A204.1 (cell line): ENCODE data around the gene TTC23L.
A peak's percentile ranks its signal among the peaks of the same experiment; 100 is the strongest.
"Not testable (repeated sequence)": the region's sequence is repeated elsewhere in the genome, so short reads cannot be mapped to it uniquely, and the experiment has no call there.

Experiments used
- FAIRE-seq: peaks from 2 replicates; lab custom pipeline; 2012; peaks lifted over from hg19 to GRCh38; lab: Jason Lieb, UNC

Gene TTC23L

DNA sequence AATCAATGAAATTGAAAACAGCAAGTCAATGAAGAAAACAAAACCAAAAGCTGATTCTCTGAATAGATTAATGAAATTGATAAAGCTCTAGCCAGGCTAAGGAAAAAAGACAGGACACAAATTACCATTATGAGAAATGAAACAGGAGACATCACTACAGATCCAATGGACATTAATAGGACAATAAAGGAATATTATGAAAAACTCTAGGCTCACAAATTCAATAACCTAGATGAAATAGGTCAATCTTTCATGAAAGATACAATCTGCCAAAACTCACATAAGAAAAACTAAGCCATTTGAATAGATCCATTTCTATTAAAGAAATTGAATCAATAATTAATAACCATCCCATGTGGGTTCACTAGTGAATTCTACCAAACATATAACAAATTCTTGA lies 37.3 kb downstream of the TTC23L start:
- no peak for FAIRE-seq

DNA sequence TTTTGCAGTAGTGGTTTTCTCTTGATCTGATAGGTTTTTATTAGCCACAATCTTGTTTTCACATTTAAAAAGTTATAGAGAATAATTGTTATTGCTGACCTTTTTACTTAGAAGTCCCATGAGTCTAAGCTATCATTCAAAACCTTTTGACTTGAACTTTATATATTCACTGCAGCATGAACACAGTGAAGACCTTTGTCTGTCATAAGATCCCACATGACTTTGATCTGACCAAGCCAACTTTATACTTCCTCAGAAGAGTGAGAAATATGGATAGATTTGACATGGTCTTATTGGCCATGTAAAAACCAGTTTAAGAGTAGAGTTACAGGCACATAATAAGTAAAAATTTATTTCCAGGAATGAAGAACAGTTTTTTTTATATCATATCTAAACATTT lies 42.3 kb downstream of the TTC23L start:
- no peak for FAIRE-seq

DNA sequence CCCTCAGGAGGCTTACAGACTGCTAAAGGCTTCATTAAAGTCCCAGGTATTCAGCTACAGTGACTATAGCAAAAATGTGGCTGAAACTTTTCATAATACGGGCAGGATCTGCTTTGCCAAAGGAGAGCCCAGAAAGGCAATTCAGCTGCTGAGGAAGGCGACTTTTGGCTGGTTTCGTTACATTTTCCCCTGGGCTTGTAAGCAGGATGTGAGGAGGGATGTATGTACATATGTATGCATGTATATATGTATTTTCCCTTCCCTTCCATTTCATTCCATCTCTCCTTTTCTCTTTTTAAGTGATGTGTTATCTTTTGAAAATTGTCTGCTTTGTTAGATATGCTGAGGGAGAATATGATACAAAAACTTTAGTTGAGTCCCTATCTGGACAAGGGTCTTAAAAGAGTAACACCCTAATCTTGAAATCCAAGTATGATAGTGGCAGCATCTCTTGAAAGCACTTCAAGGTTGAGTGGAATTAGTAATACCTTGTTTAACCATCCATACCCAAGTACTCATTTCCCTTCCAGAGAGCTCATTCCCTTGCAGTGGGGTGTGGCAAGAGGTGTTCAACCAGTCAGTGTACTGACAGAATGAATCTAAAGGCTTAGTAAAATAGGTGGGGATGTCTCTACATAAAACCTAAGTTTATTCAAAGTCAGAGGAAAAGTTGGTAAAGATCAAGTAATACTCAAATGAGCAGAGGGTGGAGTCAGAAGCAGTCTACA lies 47.6 kb downstream of the TTC23L start:
- FAIRE-seq, result no peak

DNA sequence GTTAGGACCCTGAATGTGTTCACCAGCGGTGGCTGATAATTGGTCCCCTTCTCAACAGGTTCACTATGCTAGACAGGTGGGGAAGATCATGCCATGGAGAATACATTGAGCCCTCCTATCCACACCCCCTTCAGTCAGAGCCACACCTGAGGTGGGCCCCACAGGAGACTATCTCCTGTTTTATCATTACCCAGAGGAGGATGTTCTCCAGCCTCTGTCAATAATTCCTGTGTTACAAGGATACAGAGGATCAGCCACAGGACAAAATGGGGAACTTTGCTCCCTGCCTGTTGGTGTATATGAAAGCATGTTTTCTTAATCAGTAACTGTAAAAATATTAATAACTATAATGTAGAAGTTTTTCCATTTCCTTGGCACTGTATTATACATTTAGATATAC lies 50.4 kb downstream of the TTC23L start:
- FAIRE-seq, result no peak

DNA sequence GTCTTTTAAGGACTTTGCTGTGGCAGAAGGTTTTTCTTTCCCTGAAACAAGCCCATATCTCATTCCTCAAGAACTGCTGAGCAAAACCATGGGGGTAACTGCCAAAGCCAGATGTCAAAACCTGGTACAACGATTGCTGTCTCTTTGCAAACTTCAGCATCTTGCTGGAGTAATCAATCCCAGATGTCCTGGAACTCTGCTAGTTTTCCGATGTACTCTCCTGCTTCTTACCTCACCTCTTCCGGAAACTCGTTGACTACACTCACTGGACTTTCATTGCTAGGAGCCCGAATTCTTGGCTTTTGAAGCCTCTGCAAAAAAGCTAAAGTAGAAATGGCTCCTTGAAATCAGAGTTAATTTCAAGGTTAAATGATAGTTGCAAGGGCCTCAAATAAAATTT lies 53.0 kb downstream of the TTC23L start:
- FAIRE-seq, result no peak

DNA sequence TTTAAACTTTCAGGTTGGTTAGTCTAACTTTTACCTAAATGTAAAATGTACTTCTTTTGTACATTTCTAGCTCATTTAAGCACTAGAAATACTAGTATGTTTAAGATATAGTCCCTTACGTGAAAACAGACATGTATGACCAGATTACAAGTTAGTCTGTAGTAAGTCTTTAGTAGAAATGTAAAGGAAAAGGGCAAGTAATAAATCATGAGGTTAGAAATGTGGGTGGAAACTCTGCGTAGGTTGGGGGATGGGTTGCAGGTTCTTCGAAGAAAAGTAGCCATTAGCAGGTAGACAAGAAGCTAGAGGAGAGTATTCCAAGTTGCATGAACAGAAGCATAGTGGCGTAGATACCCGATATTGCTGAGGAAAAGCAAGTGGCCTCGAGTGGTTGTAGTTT lies 53.5 kb downstream of the TTC23L start:
- no peak for FAIRE-seq

DNA sequence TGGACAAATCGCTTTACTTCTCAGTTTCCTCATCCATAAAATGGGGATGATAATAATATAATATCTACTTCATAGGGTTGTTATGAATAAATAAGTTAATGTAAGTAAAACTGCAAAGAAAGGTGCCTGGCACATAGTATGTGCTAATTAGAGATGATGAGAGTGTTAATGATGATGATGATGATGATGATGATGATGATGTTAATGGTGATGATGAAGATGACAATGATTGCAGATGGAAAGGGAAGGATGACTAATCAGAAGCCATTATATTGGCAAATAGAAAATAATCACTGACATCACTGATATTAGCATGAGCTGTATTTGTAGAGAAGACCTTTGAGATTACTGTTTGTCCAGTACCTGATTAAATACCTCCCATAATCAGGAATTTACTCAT lies 55.8 kb downstream of the TTC23L start:
- FAIRE-seq, result no peak

DNA sequence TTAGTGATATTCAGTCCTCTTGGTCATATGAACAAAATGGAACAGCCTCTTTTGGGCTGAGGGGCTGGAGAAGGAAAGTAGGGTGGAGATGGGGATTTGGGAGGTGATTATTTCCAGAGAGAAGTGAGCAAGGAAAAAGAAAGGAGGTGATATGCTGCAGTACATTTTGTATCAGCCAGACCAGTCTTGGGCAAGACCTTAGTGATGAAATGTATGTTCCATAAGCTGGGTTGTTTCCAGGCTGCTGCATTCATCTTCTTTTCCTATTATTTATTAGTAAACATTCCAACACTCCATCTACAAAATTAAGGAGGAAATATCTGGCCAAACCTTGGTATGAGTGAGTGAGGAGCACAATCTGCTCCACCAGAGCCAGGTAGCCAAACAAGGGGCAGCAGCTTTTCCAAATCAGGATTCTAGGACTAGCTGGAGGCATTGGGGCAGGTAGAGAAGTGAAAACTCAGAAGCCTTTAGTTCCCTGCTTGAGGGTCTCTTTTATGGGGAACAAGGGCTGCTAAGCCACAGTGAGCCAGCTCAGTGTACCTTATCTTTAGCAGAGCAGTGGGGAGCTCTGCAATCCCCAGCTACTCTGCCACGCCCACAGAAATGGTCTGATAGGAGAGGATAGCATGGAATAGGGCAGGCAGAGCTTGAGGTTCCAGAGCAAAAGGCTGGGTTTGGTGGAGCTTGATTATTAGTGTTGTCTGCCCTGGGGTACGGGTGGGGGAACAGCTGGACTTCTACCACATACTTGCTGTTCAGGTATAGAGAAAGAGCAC lies 56.9 kb downstream of the TTC23L start:
- no peak for FAIRE-seq

DNA sequence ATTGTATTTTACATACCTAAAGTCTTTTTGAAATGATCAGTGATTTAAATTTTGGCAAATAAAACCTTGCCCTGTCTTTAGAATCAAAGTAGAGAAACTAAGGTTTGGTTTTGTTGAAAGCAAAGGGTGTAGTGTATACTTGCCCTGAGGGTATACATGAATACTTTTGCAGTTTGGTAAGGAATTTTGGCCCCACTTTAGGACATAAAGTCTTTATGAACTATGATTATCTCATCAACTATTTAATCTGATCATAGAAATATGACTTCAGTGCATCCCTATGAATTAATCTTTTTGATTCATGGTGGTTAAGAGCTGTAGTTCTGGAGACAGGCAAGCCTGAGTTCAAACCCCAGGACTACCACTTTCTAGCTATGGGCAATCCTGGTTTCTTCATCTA lies 58.7 kb downstream of the TTC23L start:
- no peak for FAIRE-seq

DNA sequence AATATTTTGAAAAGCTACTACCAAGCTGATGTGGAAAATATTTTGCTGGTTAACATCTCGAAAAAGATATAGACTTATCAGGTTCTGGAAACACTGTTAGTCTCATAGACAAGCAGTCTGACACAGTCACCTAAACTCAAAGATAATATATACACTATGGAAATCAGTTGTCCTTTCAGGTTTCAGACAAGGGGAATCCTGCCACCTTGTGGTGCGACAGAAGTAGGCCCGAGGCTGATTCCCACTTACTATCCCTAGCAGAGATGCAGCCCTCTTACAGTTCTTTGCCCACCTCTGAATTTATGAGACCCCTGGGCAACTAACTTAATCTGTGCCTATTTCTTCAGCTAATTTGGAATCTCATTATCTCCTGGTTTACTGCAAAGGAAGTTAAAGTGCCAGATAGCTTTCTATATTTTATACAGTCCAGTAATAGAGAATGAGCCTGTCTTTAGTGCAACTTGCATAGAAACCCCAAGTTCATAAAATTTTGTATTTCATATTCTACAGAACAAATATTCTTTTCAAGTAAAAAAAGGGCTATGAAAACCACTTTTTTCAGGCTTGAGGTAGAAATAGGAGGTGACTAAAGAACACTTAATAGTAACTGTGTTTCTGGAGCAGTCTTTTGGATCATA lies 59.4 kb downstream of the TTC23L start:
- peak; percentile 90 for FAIRE-seq

DNA sequence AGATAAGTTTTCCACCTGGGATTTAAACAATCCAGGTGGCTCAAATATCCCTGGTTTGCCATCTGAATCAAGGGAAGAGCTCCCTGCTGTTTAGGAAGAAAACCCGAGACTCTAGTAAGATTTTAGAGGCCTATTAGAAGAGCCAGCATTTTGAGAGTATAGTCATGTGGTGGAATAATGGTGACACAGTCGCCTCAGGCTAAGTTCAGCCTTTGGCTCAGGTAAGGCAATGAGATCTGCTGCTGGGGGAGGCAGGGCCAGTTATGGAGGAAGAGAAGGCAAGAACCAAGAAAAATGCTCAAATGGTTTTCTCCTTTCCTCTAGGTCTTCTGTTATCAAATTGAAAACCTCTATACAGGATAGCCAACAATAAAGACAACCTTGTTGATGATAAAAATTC lies 60.1 kb downstream of the TTC23L start:
- no peak for FAIRE-seq

DNA sequence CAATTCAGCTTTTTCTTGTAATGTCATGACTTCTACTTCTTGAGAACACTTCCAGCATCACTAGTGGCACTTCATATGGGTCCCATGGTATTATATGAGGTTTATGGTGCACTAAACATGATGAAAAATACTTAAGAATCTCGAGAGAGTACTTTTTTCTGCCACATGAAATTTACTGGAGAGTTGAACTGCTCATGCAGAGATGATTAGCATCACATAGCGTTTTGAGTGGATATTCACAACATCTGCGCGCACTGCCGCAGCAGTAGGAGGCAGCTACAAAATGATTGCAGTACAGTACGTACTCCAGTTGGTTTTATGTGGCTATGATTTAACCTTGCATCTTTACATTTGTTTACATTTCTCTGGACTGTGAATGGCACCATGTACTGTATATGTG lies 61.7 kb downstream of the TTC23L start:
- no peak for FAIRE-seq

DNA sequence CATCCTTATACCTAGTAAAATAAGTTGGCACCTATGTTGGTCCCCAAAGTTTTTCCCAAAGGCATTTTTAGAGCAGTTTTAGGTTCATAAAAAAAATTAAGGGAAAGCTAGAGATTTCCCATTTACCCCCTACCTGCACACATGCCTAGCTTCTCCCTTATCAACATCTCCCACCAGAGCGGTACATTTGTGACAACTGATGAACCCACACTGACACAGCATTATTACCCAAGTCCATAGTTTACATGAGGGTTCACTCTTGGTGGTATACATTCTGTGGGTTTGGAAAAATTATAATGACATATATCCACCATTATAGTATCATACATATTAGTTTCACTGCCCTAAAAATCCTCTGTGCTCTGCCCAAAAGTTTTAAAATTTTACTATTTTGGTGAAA lies 64.3 kb downstream of the TTC23L start:
- FAIRE-seq, result no peak

DNA sequence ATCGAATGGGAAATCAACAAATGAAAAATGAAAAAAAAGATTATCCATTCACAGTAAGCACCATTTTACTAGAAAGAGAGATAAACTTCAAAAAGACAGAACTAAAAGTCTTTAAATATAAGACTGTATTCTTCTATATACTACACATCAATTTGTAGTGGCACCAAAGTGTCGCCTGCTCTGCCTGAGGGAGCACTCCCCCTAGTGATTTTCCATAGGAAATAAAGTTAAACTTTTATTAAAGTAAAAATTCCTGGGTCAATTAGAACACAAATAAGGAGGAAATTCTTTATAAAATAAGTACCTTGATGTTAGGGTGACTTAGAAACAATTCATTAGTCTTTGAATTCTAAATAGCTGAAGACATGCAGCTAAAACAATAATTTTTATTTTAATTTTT lies 66.6 kb downstream of the TTC23L start:
- peak; percentile 90 for FAIRE-seq

DNA sequence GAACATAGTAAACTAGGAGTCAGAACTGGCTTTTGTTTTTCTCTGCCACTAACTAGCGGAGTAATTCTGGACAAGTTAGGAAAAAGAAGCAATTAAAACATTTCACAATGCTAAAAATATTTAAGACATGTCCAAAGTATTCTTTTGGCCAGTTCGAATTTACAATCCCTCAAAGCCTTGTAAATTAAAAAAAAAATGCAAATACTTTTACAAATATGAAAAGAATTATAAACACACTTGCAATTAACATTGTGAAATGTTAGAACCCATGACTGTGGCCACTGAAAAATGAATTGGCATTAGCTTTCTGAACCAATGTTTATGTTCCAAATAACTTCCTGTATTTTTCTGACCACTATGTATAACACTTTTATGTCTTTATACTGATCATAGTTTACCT lies 74.1 kb downstream of the TTC23L start:
- no peak for FAIRE-seq

DNA sequence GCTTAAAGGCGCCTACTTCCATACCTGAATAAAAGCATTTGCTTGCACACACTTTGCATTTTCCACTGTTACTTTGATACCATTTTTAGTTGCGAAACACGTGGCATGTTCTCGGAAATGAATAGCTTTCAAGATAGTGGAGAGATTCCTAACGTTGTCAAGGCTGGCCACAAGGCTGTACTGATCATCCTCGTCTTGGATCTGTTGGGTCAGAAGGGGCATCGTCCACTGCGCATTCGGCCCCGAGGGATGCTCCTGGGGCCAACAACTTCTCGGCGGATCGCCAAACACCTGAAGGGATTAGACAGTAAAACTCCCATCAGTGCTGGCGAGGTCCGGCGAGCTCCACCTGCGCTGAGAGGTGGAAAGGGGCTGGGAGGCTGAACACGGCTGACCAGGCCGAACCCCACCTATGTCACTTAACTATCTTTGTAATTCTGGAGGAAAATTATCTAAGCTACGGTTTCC lies 75.7 kb downstream of the TTC23L start:
- no peak for FAIRE-seq

DNA sequence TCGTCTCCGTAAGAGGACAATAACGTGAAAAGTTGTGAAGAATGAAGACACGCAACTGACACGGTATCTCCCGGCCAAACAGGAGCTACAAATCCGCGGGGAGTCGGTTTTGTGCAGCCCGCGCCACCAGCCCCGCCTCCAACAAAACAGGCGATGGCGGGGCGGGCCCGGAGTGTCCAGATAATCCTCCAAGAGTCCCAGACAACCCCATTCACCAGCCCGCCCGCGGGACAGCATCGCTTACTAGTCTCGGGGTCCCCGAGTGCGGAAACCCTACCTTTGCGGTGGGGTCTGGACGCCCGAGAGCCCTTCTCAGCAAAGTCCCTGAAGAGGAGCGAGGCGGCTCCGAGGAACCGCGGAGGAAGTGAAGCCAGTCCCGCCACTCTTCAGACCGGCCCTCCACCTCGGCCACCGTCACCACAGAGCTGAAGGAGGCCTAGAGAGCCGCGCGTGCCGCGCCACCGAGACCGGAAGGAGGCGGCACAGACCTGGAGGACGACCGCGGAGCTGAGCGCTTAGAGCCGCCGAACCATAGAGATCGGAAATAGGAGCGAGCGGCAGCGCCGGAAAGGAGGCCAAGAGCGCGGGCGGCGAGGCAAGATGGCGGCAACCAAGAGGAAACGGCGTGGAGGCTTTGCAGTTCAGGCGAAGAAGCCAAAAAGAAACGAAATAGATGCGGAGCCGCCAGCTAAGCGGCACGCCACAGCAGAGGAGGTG lies 76.3 kb downstream of the TTC23L start, which contains the start of the genes BRIX1 and RAD1:
TSS of gene BRIX1 (plus strand) at position 573 of the 717 bp plus-strand sequence. CDS start at position 601, 28 bp downstream.
TSS of gene RAD1 (minus strand) at position 366 of the 717 bp plus-strand sequence. CDS start 612 bp downstream, outside the sequence.
- peak; percentile 89 for FAIRE-seq

DNA sequence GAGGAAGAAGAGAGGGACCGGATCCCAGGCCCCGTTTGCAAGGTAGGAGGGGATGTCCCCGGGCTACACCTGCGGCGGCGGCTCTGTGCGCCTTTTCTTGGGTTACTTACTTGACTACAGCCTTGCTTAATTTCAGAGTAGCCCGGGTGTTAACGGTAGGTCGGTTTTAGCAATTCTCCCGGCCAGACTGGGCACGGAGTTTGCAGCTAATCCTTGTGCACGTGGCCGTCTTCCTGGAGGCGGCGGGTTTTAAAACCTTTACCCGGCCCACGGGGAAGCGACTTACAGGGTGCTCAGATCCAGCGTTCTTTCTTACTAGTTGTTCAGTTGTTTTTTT lies 76.9 kb downstream of the TTC23L start:
- FAIRE-seq, result no peak

DNA sequence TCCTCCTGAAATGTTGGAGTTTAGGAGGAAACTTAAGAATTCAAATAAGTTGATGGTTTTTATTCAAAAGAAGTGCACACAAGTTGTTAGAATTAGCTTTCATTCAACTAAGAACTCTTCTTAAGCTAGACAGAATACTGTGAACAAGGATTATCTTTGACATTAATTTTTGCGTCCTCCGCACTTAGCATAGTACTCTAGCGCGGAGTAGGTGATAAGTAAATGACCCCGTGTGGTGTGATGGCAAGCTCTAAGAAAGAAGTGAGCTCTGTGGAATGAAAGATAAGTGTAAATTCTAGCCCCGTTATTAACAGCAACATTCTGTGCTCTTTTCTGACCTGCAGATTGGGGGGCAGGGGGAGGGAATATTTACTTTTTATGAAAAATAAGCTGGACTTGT lies 77.6 kb downstream of the TTC23L start:
- no peak for FAIRE-seq

DNA sequence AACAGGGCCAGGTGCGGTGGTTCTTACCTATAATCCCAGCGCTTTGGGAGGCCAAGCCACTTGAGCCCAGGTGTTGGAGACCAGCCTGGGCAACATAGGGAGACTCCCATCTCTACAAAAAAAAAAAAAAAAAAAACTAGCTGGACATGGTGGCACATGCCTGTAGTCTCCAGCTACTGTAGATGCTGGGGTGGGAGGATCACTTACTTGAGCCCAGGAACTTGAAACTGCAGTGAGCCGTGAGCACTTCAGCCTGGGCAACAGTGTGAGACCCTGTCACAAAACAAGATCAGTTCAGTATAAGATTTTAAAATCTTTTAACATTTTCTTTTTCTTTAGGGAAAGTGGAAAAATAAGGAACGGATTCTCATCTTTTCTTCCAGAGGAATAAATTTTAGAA lies 79.1 kb downstream of the TTC23L start:
- no peak for FAIRE-seq

DNA sequence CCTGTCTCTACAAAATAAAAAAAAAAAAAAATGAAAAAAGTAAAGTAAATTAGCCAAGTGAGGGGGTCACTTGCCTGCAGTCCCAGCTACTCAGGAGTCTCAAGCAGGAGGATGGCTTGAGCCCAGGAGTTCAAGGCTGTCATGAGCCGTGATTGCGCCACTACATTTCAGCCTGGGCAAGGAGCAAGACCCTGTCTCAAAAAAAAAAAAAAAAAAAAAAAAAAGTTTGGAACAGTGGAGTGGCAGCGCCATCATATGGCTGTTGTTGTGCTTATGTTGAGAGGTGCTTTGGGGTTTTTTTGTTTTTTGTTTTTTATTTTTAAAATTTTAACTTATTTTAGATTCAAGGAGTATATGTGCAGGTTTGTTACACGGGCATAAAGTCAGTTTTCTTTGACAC lies 80.1 kb downstream of the TTC23L start:
- no peak for FAIRE-seq

DNA sequence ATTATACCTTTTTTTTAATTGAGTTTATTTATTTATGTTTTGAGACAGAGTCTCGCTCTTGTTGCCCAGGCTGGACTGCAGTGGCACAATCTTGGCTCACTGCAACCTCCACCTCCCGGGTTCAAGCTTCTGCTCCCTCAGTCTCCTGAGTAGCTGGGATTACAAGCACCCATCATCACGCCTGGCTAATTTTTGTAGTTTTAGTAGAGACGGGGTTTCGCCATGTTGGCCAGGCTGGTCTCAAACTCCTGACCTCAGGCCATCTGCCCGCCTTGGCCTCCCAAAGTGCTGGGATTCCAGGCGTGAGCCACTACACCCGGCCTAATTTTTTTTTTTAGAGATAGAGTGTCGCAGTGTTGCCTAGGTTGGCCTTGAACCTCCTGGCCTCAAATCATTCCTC lies 84.3 kb downstream of the TTC23L start:
- not testable (repeated sequence) for FAIRE-seq
